ENCODE measurements around the gene GPR101. TPM values are rescaled to one million over a fixed set of nuclear protein-coding genes. Genes with fewer than 3 reads are reported as not detected.

Gene GPR101
- total RNA-seq, 1 experiment from 2014 or later: not detected

- Histone ChIP-seq H4K8ac (replicated peaks; ENCODE audit: insufficient read length, low read depth, low read length) (no peak overlapping the region), H3K56ac (ENCODE audit: insufficient read length, low read depth, low read length) (no peak overlapping the region), H3K18ac (ENCODE audit: insufficient read length, low read depth, low read length) (no peak overlapping the region), H3K9ac (ENCODE audit: extremely low read depth, insufficient read length, low read length) (no peak overlapping the region), H3K9me3 (ENCODE audit: control insufficient read depth, low read depth, low read length) (peaks cover 14% of the 10 kb centered on the region), H3T11ph (ENCODE audit: low read length) (no peak overlapping the region), H3K23ac (ENCODE audit: insufficient read length, low read depth, low read length) (no peak overlapping the region), H2BK5ac (ENCODE audit: insufficient read length, low read length) (no peak overlapping the region), H2AK5ac (ENCODE audit: insufficient read length, low read length) (no peak overlapping the region), H3K14ac (ENCODE audit: insufficient read depth, low read length) (no peak overlapping the region), H3K4me1 (ENCODE audit: insufficient read depth, low read length) (no peaks in the 10 kb centered on the region; the same call in 1 of the 2 replicates), H3K79me1 (ENCODE audit: insufficient read depth, low read depth, low read length, poor library complexity, severe bottlenecking) (no peaks in the 10 kb centered on the region), H2BK120ac (ENCODE audit: low read depth, low read length, poor library complexity, severe bottlenecking) (no peak overlapping the region), H2BK20ac (ENCODE audit: low read depth, low read length, poor library complexity, severe bottlenecking) (no peak overlapping the region), H3K27ac (ENCODE audit: insufficient read length, low read depth, low read length) (no peak overlapping the region), H3K23me2 (ENCODE audit: insufficient read length, low read depth, low read length, poor library complexity, severe bottlenecking) (no peaks in the 10 kb centered on the region), H3K27me3 (ENCODE audit: insufficient read depth, low read length) (peaks cover 9% of the 10 kb centered on the region; the same call in 1 of the 2 replicates), H4K5ac (ENCODE audit: insufficient read length, low read depth, low read length) (no peak overlapping the region), H2BK12ac (ENCODE audit: insufficient read length, low read depth, low read length) (no peak overlapping the region), H4K20me1 (ENCODE audit: control insufficient read depth, insufficient read depth, insufficient read length) (no peaks in the 10 kb centered on the region), H3K4ac (ENCODE audit: low read depth, low read length) (no peak overlapping the region), H2BK15ac (ENCODE audit: low read depth, low read length) (no peak overlapping the region), H4K91ac (ENCODE audit: insufficient read length, low read depth, low read length) (no peak overlapping the region), H3K4me2 (ENCODE audit: insufficient read depth, insufficient read length, low read length) (peak overlapping the region; percentile 59), H3K79me2 (ENCODE audit: insufficient read depth, low read length) (no peaks in the 10 kb centered on the region), H2AFZ (ENCODE audit: low read length) (no peak overlapping the region)
- TF ChIP-seq CTCF (conservative IDR thresholded peaks at IDR 0.05): peak; percentile 84
- H3K4me1 Mint-ChIP-seq: no peaks in the 10 kb centered on the region
- H3K9me3 Mint-ChIP-seq: peaks cover 62 to 78% of the 10 kb centered on the region in 2 experiments
- no CpG with 5 or more reads among the region's 37 CpGs for WGBS (ENCODE audit: extremely low coverage, insufficient read length, low lambda C conversion rate)
- peaks cover 0 to 2% (median 0%) of the 10 kb centered on the region in 3 experiments; a peak in 1 of 7 replicates for H3K36me3 Mint-ChIP-seq (ENCODE audit: insufficient read depth in 1 of 3, low read depth in 3 of 3)
- no peak overlapping the region for H3K27ac Mint-ChIP-seq
- DNase-seq: peak; percentile 75
- H3K4me3 Mint-ChIP-seq: peak overlapping the region; percentile 57 to 80
- H3K27me3 Mint-ChIP-seq (ENCODE audit: low read depth): peaks cover 81% of the 10 kb centered on the region
Measured at GRCh38 chrX:137051978-137052642, 18.3 kb upstream of the GPR101 start.

Measured in H9 (cell line).